H9 (cell line): Measurements from ENCODE around the gene PCDHGB2. TPM values are rescaled to one million over a fixed set of nuclear protein-coding genes. Genes with fewer than 3 reads are reported as not detected.

Experiments
- DNase-seq: peaks from one replicate; pipeline ENCODE4 v3.0.0-alpha.2; 2017
- H2AFZ ChIP-seq: one replicate; pipeline ENCODE4 v1.6.1; 2013; ENCODE audit warnings: mild to moderate bottlenecking, low read length, control low read depth, moderate library complexity
- H2AK5ac ChIP-seq: 2 replicates; pipeline ENCODE4 v1.6.1; 2013; ENCODE audit warnings: low read length, control low read depth, mixed read lengths; ENCODE audit not compliant: insufficient read length
- H2BK120ac ChIP-seq: one replicate; pipeline ENCODE4 v1.6.1; 2013; ENCODE audit warnings: low read depth, mild to moderate bottlenecking, low read length, control low read depth, inconsistent platforms; ENCODE audit not compliant: poor library complexity, severe bottlenecking
- H2BK12ac ChIP-seq: 2 replicates; pipeline ENCODE4 v1.6.1; 2013; ENCODE audit warnings: low read length, control low read depth, mixed read lengths, low read depth; ENCODE audit not compliant: insufficient read length
- H2BK15ac ChIP-seq: 2 replicates; pipeline ENCODE4 v1.6.1; 2013; ENCODE audit warnings: low read depth, low read length, control low read depth
- H2BK20ac ChIP-seq: one replicate; pipeline ENCODE4 v1.6.1; 2013; ENCODE audit warnings: low read depth, mild to moderate bottlenecking, low read length, control low read depth, inconsistent platforms; ENCODE audit not compliant: poor library complexity, severe bottlenecking
- H2BK5ac ChIP-seq: 2 replicates; pipeline ENCODE4 v1.6.1; 2013; ENCODE audit warnings: low read length, control low read depth, mixed read lengths; ENCODE audit not compliant: insufficient read length
- H3K14ac ChIP-seq: 2 replicates; pipeline ENCODE4 v1.6.1; 2013; ENCODE audit warnings: low read length, control low read depth; ENCODE audit not compliant: insufficient read depth
- H3K18ac ChIP-seq: 2 replicates; pipeline ENCODE4 v1.6.1; 2013; ENCODE audit warnings: low read depth, mild to moderate bottlenecking, mixed read lengths, low read length, control low read depth; ENCODE audit not compliant: insufficient read length
- H3K23ac ChIP-seq: 2 replicates; pipeline ENCODE4 v1.6.1; 2013; ENCODE audit warnings: low read length, control low read depth, mixed read lengths, low read depth; ENCODE audit not compliant: insufficient read length
- H3K23me2 ChIP-seq: 2 replicates; pipeline ENCODE4 v1.6.1; 2013; ENCODE audit warnings: low read depth, mild to moderate bottlenecking, mixed read lengths, low read length, control low read depth; ENCODE audit not compliant: insufficient read length, poor library complexity, severe bottlenecking
- H3K27ac ChIP-seq: 2 replicates; pipeline ENCODE4 v1.5.1; 2013; ENCODE audit warnings: low read length, control low read depth, mixed read lengths, low read depth; ENCODE audit not compliant: insufficient read length
- H3K27me3 ChIP-seq: 2 replicates; pipeline ENCODE4 v1.6.1; 2013; ENCODE audit warnings: low read length, control low read depth, inconsistent platforms; ENCODE audit not compliant: insufficient read depth
- H3K4ac ChIP-seq: 2 replicates; pipeline ENCODE4 v1.6.1; 2013; ENCODE audit warnings: low read depth, mild to moderate bottlenecking, control low read depth, inconsistent platforms, low read length, moderate library complexity
- H3K4me1 ChIP-seq: 2 replicates; pipeline ENCODE4 v1.6.1; 2013; ENCODE audit warnings: low read length, control low read depth, inconsistent platforms; ENCODE audit not compliant: insufficient read depth
- H3K4me2 ChIP-seq: 2 replicates; pipeline ENCODE4 v1.6.1; 2013; ENCODE audit warnings: low read length, control low read depth, mixed read lengths; ENCODE audit not compliant: insufficient read length, insufficient read depth
- H3K56ac ChIP-seq: 2 replicates; pipeline ENCODE4 v1.6.1; 2013; ENCODE audit warnings: low read depth, mild to moderate bottlenecking, mixed read lengths, low read length, control low read depth; ENCODE audit not compliant: insufficient read length
- H3K79me1 ChIP-seq: 2 replicates; pipeline ENCODE4 v1.6.1; 2013; ENCODE audit warnings: low read depth, mild to moderate bottlenecking, moderate library complexity, low read length, control low read depth, inconsistent platforms; ENCODE audit not compliant: insufficient read depth, poor library complexity, severe bottlenecking
- H3K79me2 ChIP-seq: 2 replicates; pipeline ENCODE4 v1.6.1; 2013; ENCODE audit warnings: low read length, control low read depth, inconsistent platforms; ENCODE audit not compliant: insufficient read depth
- H3K9ac ChIP-seq: 2 replicates; pipeline ENCODE4 v1.6.1; 2013; ENCODE audit warnings: low read length, control low read depth, mixed read lengths; ENCODE audit not compliant: insufficient read length; ENCODE audit errors: extremely low read depth
- H3K9me3 ChIP-seq: one replicate; pipeline ENCODE4 v1.6.1; 2013; ENCODE audit warnings: low read depth, low read length, inconsistent platforms; ENCODE audit not compliant: control insufficient read depth
- H3T11ph ChIP-seq: one replicate; pipeline ENCODE4 v1.6.1; 2013; ENCODE audit warnings: mild to moderate bottlenecking, low read length, control low read depth, inconsistent platforms
- H4K20me1 ChIP-seq: one replicate; pipeline ENCODE4 v1.6.1; 2013; ENCODE audit not compliant: control insufficient read depth, insufficient read length, insufficient read depth
- H4K5ac ChIP-seq: 2 replicates; pipeline ENCODE4 v1.6.1; 2013; ENCODE audit warnings: low read depth, mild to moderate bottlenecking, mixed read lengths, low read length, control low read depth; ENCODE audit not compliant: insufficient read length
- H4K8ac ChIP-seq: replicated peaks from 2 replicates; pipeline ENCODE4 v1.6.1; 2013; ENCODE audit warnings: low read length, control low read depth, mixed read lengths, low read depth; ENCODE audit not compliant: insufficient read length
- H4K91ac ChIP-seq: 2 replicates; pipeline ENCODE4 v1.6.1; 2013; ENCODE audit warnings: low read depth, mild to moderate bottlenecking, moderate library complexity, mixed read lengths, low read length, control low read depth; ENCODE audit not compliant: insufficient read length
- H3K27ac Mint-ChIP-seq, 3 experiments: 2 replicates in 2 of 3; 3 replicates in 1 of 3; pipeline ENCODE4 v1.8.0; 2020 to 2021; ENCODE audit warnings: mixed read lengths in 3 of 3, mild to moderate bottlenecking in 1 of 3, moderate library complexity in 1 of 3
- H3K27me3 Mint-ChIP-seq: 2 replicates; pipeline ENCODE4 v1.8.0; 2021; ENCODE audit warnings: low read depth, mild to moderate bottlenecking, moderate library complexity, mixed read lengths
- H3K36me3 Mint-ChIP-seq, 3 experiments: 2 replicates in 2 of 3; 3 replicates in 1 of 3; pipeline ENCODE4 v1.8.0; 2020 to 2021; ENCODE audit warnings: low read depth in 3 of 3, mixed read lengths in 3 of 3; ENCODE audit not compliant: insufficient read depth in 1 of 3
- H3K4me1 Mint-ChIP-seq, 2 experiments: 2 replicates each; pipeline ENCODE4 v1.8.0; 2020; ENCODE audit warnings: mixed read lengths in 2 of 2
- H3K4me3 Mint-ChIP-seq, 2 experiments: 2 replicates in 1 of 2; 3 replicates in 1 of 2; pipeline ENCODE4 v1.8.0; 2020 to 2021; ENCODE audit warnings: mild to moderate bottlenecking in 2 of 2, mixed read lengths in 2 of 2, moderate library complexity in 1 of 2
- H3K9me3 Mint-ChIP-seq, 2 experiments: 2 replicates in 1 of 2; 3 replicates in 1 of 2; pipeline ENCODE4 v1.8.0; 2020; ENCODE audit warnings: mild to moderate bottlenecking in 2 of 2, mixed read lengths in 2 of 2, moderate library complexity in 1 of 2
- WGBS: extraction: QIAGEN DNeasy Blood & Tissue Kit; methylation state at CpG from one replicate; pipeline ENCODE4 v1.1.7; 2013; ENCODE audit warnings: missing lambda C conversion rate, low lambda C conversion rate, mixed read lengths; ENCODE audit not compliant: insufficient read length; ENCODE audit errors: extremely low coverage; 5-methylcytosine and 5-hydroxymethylcytosine counted together
- total RNA-seq: library from RNA; stranded (reverse); gene quantifications from 2 replicates; pipeline ENCODE4 v1.2.1, GENCODE V29; 2021
- TF ChIP-seq, protein P1 (sequence below): fragments of 200-600 bp; sonication (generic); conservative IDR thresholded peaks from 3 replicates; pipeline ENCODE4 v1.8.0; 2021; ENCODE audit warnings: antibody characterized with exemption, mild to moderate bottlenecking

Gene PCDHGB2
- total RNA-seq, 1 experiment from 2014 or later: 3.8 TPM

DNA sequence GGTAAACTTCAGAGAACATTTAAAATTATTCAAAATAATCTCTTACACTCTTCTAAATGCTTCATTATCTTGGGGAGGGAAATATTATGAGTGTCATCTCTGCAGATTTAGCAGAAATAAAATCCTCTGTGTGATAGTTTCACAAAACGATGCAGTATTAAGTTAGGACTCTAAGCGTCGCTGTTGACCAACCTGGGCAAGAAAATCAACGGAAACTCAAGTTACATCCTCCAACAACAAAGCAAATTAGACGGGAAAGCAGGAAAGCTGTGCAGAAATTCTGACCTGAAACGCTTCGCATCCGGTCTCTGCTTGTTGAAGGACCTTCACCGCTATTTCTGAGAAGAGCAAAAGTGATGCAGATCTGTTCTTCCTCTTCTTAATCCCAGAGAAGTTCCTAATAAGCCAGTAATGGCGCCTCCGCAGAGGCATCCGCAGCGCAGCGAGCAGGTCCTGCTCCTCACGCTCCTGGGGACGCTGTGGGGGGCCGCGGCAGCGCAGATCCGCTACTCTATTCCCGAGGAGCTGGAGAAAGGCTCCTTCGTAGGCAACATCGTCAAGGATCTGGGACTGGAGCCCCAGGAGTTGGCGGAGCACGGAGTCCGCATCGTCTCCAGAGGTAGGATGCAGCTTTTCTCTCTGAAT, 14.0 kb downstream of the PCDHGB2 start, which contains the start of gene PCDHGA6:
Gene PCDHGA6 (plus strand): TSS at position 219 of the 645 bp plus-strand sequence. CDS start 193 bp downstream, at position 412.
- no peak within 1 kb of the TSS for H2AK5ac ChIP-seq
- Mint-ChIP-seq H3K4me3 (no peak within 1 kb of the TSS), H3K36me3 (peaks cover 33 to 52% (median 50%) of the 10 kb centered on the region in 3 experiments), H3K27me3 (peaks cover 9% of the 10 kb centered on the region), H3K27ac (no peak within 1 kb of the TSS; a peak in 1 of 7 replicates), H3K4me1 (no peaks in the 10 kb centered on the region), H3K9me3 (peaks cover 57 to 69% of the 10 kb centered on the region in 2 experiments)
- H4K91ac ChIP-seq: no peak within 1 kb of the TSS
- no peak within 1 kb of the TSS for H3K56ac ChIP-seq
- H2AFZ ChIP-seq: no peak within 1 kb of the TSS
- no peak within 1 kb of the TSS for H3K9ac ChIP-seq
- no peaks in the 10 kb centered on the region for H3K79me2 ChIP-seq
- H3K4ac ChIP-seq: no peak within 1 kb of the TSS
- H4K5ac ChIP-seq: no peak within 1 kb of the TSS
- H3K4me2 ChIP-seq: no peak within 1 kb of the TSS
- H3K18ac ChIP-seq: no peak within 1 kb of the TSS
- H3K27ac ChIP-seq: no peak within 1 kb of the TSS
- H2BK15ac ChIP-seq: no peak within 1 kb of the TSS
- no peaks in the 10 kb centered on the region for H3K27me3 ChIP-seq
- H3T11ph ChIP-seq: no peak within 1 kb of the TSS
- H3K14ac ChIP-seq: no peak within 1 kb of the TSS
- H2BK120ac ChIP-seq: no peak within 1 kb of the TSS
- no peak within 1 kb of the TSS for H2BK20ac ChIP-seq
- no peak for DNase-seq
- peaks cover 34% of the 10 kb centered on the region for H3K9me3 ChIP-seq
- no peaks in the 10 kb centered on the region for H3K79me1 ChIP-seq
- no CpG with 5 or more reads among the region's 27 CpGs for WGBS
- H3K23ac ChIP-seq: no peak within 1 kb of the TSS
- H4K8ac ChIP-seq: no peak within 1 kb of the TSS
- TF ChIP-seq, protein P1, sequence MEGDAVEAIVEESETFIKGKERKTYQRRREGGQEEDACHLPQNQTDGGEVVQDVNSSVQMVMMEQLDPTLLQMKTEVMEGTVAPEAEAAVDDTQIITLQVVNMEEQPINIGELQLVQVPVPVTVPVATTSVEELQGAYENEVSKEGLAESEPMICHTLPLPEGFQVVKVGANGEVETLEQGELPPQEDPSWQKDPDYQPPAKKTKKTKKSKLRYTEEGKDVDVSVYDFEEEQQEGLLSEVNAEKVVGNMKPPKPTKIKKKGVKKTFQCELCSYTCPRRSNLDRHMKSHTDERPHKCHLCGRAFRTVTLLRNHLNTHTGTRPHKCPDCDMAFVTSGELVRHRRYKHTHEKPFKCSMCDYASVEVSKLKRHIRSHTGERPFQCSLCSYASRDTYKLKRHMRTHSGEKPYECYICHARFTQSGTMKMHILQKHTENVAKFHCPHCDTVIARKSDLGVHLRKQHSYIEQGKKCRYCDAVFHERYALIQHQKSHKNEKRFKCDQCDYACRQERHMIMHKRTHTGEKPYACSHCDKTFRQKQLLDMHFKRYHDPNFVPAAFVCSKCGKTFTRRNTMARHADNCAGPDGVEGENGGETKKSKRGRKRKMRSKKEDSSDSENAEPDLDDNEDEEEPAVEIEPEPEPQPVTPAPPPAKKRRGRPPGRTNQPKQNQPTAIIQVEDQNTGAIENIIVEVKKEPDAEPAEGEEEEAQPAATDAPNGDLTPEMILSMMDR: peak; percentile 20; the same call in 1 of the 3 replicates
- H2BK12ac ChIP-seq: no peak within 1 kb of the TSS
- no peaks in the 10 kb centered on the region for H3K23me2 ChIP-seq
- H4K20me1 ChIP-seq: no peaks in the 10 kb centered on the region
- H3K4me1 ChIP-seq: no peaks in the 10 kb centered on the region
- H2BK5ac ChIP-seq: no peak within 1 kb of the TSS
